Fibroblast of pulmonary artery (primary cell): ENCODE results near the gene ZNF511.

Experiments used
- DNase-seq: peaks from one replicate; pipeline ENCODE4 v3.0.0-alpha.2; 2010; ENCODE audit warnings: low read depth
- H3K4me3 ChIP-seq: replicated peaks from 2 replicates; pipeline ENCODE4 v1.5.1; 2011; ENCODE audit warnings: low read depth, mild to moderate bottlenecking, control low read depth, low read length, moderate library complexity
- CTCF ChIP-seq: IDR thresholded peaks from 2 replicates; pipeline ENCODE4 v1.5.1; 2011; ENCODE audit warnings: mild to moderate bottlenecking, control low read depth, low read length, inconsistent platforms; ENCODE audit errors: missing control alignments

Gene ZNF511

GRCh38 chr10:133278577-133279265 is 30.0 kb upstream of the ZNF511 start:
- H3K4me3 ChIP-seq = no peak overlapping the region
- DNase-seq = peak; percentile 48
- no peak for TF ChIP-seq CTCF

DNA sequence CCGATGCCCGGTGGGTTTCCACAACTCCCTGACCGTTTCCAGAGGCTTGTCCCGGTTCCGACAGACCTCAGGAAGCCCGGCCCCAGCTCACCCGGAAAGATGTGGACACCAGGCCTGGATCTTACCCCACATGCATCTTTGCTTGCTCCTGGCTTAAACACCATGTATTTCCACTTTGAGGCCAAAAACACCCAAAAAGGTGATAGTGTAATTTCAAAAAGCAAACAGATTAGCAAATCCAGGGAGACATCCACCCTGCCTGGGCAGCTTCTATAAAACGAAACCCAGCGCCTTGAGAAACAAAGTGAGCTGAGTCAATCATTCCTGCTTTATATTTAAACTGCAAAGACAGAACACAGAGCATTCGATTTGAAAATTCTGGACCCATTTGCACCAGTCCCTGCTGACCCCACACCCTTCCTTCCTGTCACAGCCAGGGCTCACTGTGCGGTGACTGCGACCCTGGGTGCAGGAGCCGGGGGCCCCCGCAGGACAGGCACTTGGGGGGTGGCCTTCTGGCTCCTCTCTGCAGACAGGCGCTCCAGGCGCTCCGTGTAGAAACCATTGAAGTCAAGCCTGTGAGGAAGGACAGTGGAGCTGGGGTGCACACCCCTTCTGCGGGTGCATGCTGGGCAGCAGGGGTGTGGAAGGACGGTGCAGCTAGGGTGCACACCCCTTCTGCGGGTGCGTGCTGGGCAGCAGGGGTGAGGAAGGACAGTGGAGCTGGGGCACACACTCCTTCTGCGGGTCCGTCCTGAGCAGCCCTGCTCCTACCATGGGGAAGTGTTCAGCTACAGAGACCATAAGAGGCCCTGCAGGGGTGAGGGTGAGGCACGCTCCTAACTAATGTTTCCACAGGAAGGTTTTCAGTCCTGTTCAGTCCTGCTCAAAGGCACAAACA is 29.1 kb upstream of the ZNF511 start:
- H3K4me3 ChIP-seq = no peak overlapping the region
- TF ChIP-seq CTCF = no peak
- no peak for DNase-seq

DNA sequence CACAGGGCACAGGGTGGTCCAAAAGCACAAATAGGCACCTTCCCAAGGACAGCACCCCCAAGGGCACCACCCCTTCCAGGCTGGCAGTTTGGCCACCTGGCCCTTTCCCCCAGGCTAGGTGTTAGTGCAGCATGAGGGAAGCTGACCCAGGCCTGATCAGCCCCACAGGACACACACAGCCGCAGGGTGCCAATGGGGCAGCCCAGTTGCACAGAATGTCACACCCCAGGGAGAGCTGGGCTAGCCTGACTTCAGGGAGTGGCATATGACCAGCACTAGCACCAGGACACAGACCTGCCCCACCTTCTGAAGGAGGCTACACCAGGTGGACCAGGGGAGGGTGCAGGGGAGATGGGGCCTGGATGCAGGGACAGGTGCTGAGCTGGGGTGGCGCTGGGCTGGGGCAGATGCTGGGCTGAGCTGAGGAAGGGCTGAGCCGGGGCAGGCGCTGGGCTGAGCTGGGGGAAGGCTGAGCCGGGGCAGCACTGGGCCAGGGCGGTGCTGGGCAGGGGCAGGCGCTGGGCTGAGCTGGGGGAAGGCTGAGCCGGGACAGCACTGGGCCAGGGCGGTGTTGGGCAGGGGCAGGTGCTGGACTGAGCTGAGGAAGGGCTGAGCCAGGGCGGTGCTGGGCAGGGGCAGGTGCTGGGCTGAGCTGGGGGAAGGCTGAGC is 28.2 kb upstream of the ZNF511 start:
- no peak overlapping the region for H3K4me3 ChIP-seq
- no peak for TF ChIP-seq CTCF
- DNase-seq = no peak

- no peak for DNase-seq
- H3K4me3 ChIP-seq = no peak overlapping the region
- TF ChIP-seq CTCF = no peak
Measured at GRCh38 chr10:133281084-133281483, 27.6 kb upstream of the ZNF511 start.

- TF ChIP-seq CTCF = no peak
- H3K4me3 ChIP-seq = no peak overlapping the region
- DNase-seq = no peak
Measured at GRCh38 chr10:133281628-133282372, 26.9 kb upstream of the ZNF511 start.

GRCh38 chr10:133282846-133283390 is 25.8 kb upstream of the ZNF511 start:
- DNase-seq = no peak
- no peak for TF ChIP-seq CTCF

More at GRCh38 chr10:133282846-133283390, 25.8 kb upstream of the ZNF511 start:
- H3K4me3 ChIP-seq = no peak overlapping the region
